SK-N-SH (cell line): ENCODE data around the gene SETD1B.

Experiments
- CHD2 ChIP-seq: fragments of 150-350 bp; IDR thresholded peaks from 2 replicates; pipeline ENCODE4 v1.6.1; 2018; ENCODE audit warnings: low read length; ENCODE audit not compliant: partially characterized antibody
- ELF1 ChIP-seq: IDR thresholded peaks from 2 replicates; pipeline ENCODE4 v1.4.0; 2012
- EZH2phosphoT487 ChIP-seq: fragments of 200-600 bp; sonication (generic); IDR thresholded peaks from 2 replicates; pipeline ENCODE4 v1.6.1; 2017; ENCODE audit warnings: low read depth, mixed run types, mild to moderate bottlenecking, antibody characterized with exemption, moderate library complexity, borderline replicate concordance
- FOSL2 ChIP-seq: IDR thresholded peaks from 2 replicates; pipeline ENCODE4 v1.4.0; 2012; ENCODE audit warnings: low read depth, mild to moderate bottlenecking, moderate library complexity, borderline replicate concordance
- NRF1 ChIP-seq: IDR thresholded peaks from 2 replicates; pipeline ENCODE4 v1.6.1; 2012; ENCODE audit warnings: low read depth, mild to moderate bottlenecking, low read length
- RAD21 ChIP-seq: IDR thresholded peaks from 2 replicates; pipeline ENCODE4 v1.6.1; 2012; ENCODE audit warnings: mild to moderate bottlenecking, low read length
- TAF1 ChIP-seq: IDR thresholded peaks from 2 replicates; pipeline ENCODE4 v1.6.1; 2012; ENCODE audit warnings: low read depth, mild to moderate bottlenecking, low read length, moderate library complexity, borderline replicate concordance
- TEAD4 ChIP-seq: IDR thresholded peaks from 2 replicates; pipeline ENCODE4 v1.4.0; 2012; ENCODE audit warnings: mild to moderate bottlenecking, borderline replicate concordance; ENCODE audit not compliant: insufficient read depth
- YY1 ChIP-seq: IDR thresholded peaks from 2 replicates; pipeline ENCODE4 v1.4.0; 2012; ENCODE audit warnings: low read depth, mild to moderate bottlenecking
- TF ChIP-seq, protein P1 (sequence below): fragments of 200-600 bp; sonication (generic); IDR thresholded peaks from 2 replicates; pipeline ENCODE4 v1.6.1; 2017; ENCODE audit warnings: antibody characterized with exemption, mild to moderate bottlenecking, moderate library complexity
- TF ChIP-seq, protein P2 (sequence below): IDR thresholded peaks from 2 replicates; pipeline ENCODE4 v1.4.0; 2012; ENCODE audit warnings: low read depth

DNA sequence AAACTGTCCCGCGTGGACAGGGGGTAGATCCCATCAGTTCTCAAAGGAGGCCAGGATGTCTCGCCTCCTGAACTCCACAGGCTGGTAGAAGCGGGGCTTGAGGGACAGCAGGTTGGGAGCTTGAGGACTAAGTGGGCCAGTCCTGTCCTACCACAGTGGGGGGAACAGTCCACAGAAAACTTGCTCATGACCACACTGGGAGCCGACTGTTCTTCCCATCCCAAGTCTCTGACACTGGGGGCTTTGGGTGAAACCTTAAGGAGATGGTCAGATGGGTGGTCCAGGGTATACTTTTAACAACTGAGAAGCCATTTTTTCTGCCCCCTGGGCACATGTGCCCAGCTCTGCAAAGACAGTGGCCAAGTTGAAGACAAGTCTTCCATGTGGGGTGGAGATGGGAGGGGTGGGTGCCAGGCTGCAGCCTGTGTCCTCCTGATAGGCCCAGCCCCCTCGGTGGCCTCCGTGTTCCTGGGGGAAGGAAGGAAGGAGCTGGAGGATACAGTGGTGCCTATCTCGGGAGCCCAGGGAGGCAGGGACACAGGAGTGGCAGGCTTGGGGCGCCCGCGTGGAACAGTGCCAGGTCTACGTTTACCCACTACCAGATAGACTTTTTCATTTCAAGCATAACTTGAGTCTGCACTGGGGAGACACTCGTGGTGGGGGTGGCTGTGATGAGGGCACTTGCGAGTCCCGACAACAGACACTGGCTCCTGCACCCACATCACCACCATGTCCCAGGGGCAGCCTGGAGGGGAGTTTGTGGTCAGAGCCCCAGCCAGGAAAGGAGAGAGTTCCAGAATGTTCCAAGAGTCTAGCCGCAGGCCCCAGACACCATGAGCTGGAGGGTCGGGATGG is 25.0 kb upstream of the SETD1B start:
- TF ChIP-seq ELF1, result no peak
- TF ChIP-seq TEAD4, result no peak
- TF ChIP-seq RAD21, result no peak
- TF ChIP-seq, protein P1, sequence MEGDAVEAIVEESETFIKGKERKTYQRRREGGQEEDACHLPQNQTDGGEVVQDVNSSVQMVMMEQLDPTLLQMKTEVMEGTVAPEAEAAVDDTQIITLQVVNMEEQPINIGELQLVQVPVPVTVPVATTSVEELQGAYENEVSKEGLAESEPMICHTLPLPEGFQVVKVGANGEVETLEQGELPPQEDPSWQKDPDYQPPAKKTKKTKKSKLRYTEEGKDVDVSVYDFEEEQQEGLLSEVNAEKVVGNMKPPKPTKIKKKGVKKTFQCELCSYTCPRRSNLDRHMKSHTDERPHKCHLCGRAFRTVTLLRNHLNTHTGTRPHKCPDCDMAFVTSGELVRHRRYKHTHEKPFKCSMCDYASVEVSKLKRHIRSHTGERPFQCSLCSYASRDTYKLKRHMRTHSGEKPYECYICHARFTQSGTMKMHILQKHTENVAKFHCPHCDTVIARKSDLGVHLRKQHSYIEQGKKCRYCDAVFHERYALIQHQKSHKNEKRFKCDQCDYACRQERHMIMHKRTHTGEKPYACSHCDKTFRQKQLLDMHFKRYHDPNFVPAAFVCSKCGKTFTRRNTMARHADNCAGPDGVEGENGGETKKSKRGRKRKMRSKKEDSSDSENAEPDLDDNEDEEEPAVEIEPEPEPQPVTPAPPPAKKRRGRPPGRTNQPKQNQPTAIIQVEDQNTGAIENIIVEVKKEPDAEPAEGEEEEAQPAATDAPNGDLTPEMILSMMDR, result no peak
- no peak for TF ChIP-seq FOSL2
- no peak for TF ChIP-seq EZH2phosphoT487
- no peak for TF ChIP-seq CHD2
- no peak for TF ChIP-seq NRF1
- TF ChIP-seq YY1, result no peak
- TF ChIP-seq TAF1, result no peak
- TF ChIP-seq, protein P2, sequence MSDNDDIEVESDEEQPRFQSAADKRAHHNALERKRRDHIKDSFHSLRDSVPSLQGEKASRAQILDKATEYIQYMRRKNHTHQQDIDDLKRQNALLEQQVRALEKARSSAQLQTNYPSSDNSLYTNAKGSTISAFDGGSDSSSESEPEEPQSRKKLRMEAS, result no peak
